NCI-H748 (cell line): ENCODE measurements around the gene GSTM2.

Source experiments
- DNase-seq: peaks from one replicate; lab custom pipeline; 2025; ENCODE audit not compliant: unreplicated experiment; lab: John Stamatoyannopoulos, UW

GSTM2 gene

DNA sequence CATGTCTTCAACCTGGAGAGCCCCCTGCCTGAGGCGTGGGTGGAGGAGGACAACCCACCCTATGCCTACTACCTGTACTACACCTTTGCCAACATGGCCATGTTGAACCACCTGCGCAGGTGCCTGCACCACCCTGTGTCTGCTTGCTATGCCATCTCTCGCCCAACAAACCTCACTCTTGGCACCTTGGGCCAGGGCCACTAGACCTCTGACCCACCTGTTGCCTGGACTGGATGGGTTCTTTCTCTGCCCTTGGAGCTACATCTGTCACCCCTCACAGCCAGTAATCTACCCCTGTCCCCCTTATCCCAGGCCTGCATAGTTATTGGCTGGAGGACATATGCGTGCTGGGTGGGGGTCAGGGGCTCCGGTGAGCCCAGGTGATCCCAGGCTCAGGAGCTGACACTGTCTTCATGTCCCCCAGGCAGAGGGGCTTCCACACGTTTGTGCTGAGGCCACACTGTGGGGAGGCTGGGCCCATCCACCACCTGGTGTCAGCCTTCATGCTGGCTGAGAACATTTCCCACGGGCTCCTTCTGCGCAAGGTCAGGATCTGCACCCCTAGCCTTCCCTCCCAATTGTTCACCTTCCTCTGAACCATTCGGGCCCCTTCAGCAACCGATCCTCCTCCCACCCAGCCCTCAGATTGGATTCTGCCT, 38.4 kb upstream of the GSTM2 start:
- no peak for DNase-seq

DNA sequence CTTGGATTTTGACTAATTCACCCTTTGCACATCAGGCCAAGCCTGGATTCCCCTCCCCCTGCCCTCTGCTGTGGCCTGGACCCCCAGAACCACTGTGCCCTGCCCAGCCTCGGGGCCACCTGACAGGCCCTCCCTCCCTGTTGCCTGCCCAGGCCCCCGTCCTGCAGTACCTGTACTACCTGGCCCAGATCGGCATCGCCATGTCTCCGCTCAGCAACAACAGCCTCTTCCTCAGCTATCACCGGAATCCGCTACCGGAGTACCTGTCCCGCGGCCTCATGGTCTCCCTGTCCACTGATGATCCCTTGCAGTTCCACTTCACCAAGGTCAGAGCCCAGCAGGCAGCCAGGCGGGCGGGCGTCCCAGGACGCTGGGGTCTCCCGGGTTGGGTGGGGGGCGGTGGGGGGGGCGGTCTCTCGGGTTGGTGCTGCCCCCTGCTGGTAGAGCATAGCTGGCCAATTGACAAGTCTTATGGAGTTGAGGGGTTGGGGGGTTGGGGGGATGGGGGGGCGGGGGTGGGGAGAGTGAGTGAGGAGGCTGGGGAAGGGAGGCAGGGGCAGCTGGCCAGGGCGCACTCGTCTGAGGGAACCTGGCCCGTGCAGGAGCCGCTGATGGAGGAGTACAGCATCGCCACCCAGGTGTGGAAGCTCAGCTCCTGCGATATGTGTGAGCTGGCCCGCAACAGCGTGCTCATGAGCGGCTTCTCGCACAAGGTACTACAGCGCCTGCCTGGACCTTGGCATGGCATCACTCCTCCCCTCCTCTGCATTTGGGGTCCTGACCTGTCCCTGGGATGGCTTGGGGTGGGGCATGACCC, 37.6 kb upstream of the GSTM2 start:
- DNase-seq = no peak

DNA sequence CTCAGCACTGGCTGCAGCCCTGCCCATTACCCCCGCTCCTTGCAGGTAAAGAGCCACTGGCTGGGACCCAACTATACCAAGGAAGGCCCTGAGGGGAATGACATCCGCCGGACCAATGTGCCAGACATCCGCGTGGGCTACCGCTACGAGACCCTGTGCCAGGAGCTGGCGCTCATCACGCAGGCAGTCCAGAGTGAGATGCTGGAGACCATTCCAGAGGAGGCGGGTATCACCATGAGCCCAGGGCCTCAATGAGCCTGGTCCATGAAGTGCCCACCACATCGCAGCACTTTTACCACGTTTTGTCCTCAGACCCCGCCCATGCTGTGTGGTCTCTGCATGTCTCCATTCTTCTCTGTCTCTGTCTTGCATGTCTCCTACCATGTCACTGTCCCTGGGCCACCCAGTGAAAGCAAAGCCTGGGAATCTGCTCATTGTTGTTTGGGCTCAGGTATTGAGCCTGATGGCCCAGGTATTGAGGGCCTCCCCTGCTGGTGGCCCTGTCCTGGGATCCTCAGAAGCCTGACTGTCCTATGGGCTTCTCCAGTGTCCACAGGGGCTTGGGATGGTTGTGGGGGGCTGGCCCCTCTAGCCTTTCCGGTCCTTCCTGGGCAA, 36.9 kb upstream of the GSTM2 start:
- no peak for DNase-seq

DNA sequence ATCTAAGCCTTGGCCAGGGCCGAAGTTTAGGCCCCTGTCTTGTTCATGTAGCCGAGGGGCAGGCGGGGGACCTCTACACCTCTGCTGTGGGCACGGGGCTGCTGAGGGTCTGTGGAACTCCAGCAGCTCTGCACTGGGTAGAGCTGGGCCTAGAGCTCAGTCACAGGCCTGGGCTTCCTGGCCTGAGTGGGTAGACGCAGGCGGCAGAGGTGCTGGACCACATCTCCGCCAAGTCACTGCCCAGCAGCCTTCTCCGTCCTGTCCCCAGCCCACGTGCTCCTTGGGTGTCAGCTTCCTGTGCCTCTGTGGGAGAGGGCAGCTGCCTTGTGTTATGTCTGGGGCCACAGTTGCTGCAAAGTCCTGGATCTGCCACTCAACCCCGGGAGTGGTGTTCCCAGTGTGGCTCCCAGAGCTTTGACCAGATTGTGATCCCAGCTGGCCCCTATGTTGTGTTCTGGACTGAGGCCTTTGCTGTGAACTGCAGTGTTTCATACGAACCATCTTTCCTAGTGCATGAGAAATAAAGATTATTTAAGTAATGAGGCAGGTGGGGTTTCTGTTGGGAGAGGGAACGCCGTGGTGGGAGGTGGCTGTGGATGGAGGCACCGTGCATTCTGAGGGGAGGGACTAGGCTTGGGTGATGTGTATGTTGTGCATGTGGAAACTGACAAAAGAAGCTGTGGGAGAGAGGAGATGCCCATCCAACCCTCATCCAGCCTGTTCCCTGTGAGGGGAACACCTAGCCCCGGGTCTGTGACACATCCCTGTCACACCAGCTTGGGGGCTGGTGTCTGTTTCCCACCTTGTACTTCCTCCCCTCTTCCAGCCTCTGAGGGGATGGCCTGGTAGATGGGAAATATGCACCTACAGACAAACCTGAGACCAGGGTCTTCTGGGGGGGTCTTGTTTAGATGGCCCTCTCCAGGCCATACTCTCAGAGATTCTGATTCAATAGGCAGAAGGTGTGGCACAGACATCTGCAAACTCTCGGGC, 36.0 kb upstream of the GSTM2 start:
- no peak for DNase-seq

DNA sequence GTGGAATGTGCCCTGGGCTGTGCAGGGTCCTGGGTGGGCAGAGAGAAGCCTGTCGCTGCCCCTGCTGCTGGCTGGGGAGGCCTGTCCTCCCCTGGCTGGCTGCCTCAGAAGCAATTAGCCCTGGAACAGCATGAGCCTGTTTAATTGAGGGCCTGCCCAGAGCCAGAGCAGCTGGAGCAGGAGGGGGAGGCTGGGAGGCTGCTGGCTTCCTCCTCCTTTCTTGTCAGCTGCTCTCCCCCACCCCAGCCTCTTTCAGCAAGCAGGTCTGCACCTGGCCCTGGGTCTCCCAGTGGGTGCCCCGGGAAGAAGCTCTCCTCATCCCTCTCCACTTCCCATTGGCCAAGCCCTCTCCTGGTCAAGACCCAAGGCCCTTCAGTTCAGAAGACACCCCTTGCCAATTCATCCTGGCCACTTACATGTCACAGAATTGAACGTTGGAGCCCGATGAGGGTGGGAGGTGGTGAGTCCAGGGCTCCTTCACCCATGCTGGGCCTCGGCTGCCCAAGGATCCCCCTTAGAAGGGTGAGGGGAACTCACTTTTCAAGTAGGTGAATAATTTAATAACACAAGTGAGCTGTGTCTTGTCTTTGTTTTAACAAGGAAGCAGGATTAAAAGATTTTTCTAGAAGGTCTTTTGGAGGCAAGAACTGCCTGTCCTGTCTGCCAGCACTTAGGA, 35.0 kb upstream of the GSTM2 start:
- DNase-seq = peak; percentile 41

DNA sequence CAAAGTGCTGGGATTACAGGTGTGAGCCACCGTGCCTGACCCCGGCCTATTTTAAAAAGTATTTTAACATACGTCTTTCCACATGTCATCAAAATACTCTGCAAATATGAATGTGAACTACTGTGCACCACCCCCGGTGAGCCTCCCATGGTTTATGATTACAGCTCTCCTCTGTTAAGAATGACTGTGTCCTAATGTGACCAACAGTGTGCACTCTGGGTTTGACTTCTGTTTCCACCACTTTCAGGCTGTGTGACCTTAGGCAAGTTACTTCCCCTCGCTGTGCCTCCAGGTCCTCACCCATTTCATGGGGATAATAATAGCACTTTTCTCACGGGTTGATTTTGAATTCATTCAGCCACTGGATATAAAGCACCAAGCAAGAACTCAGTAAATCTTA, 33.6 kb upstream of the GSTM2 start:
- no peak for DNase-seq

DNA sequence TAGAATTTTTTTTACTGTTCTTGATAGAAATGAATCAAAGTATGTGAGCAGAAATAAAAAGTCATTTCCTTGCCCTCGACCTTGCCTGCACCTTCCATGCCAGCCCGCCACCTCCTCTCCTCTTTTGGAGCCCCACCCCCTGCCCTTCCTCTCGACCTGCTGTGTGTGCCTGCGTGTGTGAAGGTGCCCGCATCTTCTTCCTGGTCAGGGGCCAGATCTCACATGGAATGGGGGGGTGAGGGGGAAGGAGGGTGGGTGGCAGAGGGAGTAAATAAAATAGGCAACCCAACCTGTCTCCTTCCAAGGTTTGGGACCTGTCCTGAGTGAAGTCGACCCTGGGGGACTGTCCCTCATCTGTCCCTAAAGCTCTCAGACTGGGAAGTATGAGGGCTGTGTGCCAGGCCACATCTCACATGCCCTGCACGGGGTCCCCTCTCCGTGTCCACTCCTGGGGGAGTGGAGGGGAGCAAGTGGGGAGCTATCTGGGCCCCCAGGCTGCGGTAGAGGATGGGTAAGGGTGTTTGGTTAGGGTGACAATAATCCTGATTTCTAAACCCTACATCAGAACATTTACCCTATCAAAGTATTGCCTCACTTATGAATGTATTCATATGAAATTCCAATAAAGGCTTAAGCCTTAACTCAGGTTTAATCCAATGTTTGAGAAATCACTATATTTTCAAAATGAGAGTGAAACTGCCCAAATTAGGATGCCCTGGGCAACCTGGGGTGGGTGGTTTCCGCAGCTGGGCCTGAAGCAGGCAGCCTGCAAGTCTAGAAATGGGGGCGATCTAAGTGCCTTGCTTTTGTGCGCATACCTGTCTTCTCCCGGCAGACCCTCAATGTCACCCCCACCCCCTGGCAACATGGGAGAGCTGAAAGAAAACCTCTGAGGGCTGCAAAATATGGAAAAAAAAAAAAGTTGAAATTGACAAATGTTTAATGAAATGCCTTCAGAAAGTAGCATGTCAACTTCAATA, 32.8 kb upstream of the GSTM2 start:
- no peak for DNase-seq

DNA sequence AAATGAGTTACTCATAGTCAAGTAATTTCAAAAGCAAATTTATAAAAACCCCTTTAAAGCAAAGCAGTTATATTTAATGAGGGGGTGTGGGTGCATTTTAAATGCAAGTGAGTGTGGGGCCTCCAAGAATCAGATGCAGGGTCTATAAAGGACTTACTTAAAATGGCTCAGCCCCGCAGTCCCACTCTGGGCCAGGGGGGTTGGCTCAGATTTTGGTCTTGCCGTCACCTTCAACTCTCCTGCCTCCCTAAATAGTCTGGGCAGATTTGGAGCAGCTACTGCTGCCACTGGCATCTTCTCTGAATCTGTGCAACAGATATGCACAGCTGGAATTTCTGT, 32.0 kb upstream of the GSTM2 start:
- DNase-seq = no peak

DNA sequence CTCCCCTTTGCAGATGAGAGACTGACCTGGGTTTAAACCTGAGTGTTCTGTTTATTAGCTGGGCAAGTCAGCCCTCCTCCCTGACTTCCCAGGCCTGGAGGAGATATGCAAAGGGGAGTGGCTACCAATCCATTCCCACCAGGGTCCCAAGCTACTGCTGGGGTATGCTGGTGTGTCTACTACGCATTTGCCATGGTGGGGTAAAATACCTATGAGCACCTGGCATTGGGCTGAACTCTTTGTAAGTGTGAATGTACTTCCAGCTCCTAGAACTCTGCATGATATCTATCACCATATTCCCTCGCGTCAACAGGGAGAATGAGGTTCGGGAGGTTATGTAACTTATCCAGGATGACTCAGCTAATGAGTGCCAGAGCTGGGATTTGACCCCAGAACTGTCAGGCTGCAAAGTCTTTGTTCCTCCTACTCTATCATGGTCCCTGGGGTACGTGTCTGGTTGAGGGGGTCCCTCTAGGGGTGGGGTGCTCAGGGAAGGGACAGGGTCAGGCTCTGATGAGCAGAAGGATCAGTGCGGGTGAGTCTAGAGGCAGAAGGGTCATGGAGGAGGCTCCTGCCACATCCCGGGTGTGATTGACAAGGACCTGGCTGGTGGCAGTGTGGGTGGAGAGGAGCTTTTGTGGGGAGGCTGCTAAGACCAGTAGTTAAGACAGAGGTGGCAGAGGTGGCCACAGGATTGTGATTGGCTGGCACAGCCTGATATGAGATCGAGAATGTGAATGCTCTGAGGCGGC, 31.5 kb upstream of the GSTM2 start:
- DNase-seq = no peak

DNA sequence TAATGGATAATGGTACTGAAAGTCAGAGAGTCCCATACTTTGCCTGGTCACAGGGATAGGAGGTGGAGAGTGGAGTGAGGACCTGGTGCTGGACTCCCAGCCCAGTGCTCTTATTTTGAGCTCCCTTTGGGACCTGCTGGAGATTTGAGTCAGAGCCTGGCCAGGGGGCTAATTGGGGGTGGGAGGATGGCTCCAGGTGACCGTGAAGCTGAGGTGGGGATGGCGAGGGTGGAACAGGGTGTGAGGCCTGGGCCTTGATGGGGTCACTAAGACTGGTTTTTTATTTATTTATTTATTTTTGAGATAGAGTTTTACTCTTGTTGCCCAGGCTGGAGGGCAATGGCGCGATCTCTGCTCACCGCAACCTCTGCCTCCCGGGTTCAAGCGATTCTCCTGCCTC, 30.4 kb upstream of the GSTM2 start:
- DNase-seq = no peak

DNA sequence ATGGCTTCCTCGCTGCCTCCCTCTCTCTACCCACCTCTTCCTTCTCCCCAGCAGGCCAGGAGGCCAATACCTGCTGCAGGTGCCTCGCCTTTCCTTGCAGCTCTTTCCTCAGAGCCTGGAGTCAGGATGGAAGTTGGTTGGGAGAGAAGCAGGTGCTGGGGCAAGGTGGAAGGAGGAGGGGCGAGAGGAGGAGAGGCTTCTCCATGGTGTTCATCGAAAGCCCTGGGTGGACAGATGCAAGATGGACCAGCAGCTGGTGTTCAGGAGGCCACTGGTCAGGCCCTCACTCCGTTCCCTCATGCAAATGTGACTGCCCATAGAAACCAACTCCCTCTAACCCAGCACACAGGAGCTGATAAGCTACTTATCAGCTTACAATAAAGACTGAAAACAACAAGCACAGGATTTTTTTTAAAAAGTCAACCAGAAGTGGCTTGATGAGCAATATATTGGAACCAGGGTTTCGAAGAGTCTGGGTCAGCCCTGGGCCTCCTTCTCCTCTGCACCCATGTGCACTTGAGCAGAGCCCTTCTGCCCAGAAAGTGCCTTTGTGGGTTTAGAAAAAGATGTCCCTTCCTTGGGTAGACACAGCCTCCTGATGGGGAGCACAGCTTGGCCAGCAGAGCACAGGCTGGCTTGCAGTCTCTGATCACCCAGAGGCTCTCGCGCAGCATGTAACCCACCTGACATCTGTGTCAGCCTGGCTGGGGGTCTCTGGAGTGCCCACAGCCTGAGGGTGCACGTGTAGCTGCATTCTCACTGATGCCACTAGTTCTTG, 28.6 kb upstream of the GSTM2 start:
- no peak for DNase-seq

DNA sequence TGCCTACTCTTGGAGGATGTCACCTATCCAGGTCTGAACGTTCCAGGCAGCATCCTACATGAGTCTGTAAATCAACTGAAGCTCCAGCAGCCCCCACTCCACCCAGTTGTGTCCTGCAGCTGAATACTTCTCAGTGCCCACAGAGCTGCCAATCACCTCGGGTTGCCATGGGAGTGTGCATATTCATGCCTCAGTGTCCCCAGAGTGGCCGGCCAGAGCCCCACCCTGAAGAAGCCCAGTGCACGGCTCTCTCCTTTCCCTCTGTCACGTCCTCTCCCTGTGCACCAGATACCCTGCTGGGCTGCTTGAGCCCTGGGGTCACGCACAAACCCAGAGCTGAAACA, 28.0 kb upstream of the GSTM2 start:
- DNase-seq = no peak

DNA sequence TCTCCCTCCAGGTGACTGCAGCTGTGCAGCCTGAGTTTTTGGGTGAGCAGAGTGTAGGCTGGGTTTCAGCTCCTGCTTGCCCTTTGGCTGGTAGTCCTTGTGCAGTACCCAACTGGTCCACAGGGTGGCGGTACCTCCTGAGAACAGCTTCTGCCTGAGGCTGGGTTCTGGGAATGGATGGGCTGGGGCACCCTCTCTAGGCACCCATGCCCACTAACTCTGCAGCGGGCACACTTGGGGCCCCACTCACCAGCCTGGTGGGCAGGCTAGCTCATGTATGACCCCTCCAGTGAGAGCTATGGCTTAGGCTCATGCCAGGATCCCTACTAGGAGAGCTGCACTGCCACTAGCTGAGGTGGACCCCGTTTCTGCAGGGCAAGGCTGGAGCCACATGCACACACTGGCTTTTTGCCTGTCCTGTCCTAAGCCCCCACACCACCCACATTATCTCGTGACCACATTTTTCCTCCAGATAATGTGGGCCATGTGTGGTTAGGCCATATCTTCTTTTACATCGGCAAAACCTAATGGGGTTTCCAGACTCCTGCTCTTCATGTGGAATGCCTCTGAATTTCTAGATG, 27.5 kb upstream of the GSTM2 start:
- peak; percentile 63 for DNase-seq

DNA sequence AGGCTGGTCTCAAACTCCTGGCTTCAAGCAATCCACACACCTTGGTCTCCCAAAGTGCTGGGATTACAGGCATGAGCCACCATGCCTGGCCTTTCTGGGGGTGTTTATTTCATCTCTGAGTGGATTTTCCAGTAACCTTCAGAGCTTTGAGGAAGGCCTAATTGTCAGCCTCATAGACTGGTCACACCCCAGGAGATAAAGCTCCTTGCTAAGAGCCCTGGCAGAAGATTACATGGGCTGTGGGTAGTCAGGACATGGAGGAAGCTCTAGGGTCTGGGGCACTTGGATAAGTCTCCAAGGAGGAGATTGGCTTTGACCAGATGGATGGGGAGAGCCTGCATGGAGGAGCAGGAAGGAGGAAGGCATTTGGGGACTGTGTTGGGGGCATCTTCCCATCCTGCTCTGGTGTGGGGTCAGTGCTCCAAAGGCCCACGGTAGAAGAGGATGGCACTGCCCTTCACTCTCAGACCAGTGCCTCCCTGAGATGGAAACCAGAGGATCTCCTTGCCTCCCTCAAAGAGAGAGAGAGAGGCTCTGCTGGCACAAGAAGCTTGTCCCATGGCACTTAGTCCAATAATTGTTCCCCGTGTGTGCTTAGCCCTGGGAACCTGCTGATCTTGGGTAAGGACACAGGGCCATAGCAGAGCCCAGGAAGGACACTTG, 26.6 kb upstream of the GSTM2 start:
- no peak for DNase-seq

DNA sequence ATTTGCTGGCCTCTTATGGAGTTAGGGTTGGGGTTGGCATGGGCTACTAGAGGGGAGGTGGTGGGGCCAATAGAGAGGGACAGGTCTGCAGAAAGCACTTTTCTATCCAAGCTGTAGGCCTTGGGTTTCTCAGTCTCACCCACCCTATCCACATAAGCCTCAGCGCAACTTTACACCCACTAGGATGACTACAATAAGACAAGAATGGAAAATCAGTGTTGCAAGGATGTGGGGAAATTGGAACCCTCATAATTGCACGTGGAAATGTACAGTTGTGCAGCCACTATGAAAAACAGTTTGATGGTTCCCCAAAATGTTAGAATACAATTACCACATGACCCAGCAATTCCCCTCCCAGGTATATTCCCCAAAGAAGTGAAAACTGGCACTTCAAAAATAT, 26.0 kb upstream of the GSTM2 start:
- no peak for DNase-seq

DNA sequence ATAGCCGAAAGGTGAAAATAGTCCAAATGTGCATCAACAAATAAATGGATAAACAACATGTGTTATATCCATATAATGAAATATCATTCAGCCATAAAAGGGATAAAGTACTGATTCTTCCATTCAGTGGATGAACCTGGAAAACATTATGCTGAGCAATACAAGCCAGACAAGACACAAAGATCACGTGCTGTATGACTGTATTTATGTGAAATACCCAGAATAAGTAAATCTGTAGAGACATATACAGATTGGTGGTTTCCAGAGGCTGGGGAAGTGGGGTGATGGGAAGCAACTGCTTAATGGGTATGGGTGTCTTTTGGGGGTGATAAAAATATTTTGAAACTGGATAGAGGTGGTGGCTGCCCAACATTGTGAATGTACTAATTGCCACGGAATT, 25.2 kb upstream of the GSTM2 start:
- DNase-seq = no peak
